ENCODE results near the gene NECTIN4.

NECTIN4 gene

DNA sequence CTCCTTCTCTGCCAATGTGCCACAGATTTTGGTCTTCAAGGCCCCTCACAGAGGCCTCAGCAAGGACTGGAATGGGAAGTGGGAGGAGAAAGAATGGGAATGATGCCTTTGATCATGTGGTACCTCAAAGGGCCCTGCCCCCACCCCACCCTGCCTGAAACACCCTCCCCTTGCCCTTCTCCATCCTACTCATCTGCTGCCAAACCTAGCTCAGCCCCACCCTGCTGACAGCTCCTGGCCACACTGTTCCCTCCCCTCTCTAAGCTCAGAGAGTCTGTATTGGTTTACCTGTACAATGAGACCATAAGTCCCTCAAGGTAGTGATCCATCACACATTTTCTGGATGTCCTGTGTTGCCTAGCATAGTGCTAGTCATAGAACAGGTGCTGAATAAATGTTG lies 12.9 kb downstream of the NECTIN4 start:
- TF ChIP-seq CTCF (IDR thresholded peaks at IDR 0.05; ENCODE audit: low read depth, low read length): no peak
- no peak overlapping the region for H3K4me3 ChIP-seq (replicated peaks in 1 of 2; ENCODE audit: low read depth in 2 of 2, low read length in 2 of 2)

GRCh38 chr1:161074676-161075368 lies 14.5 kb downstream of the NECTIN4 start:
- TF ChIP-seq CTCF (IDR thresholded peaks at IDR 0.05; ENCODE audit: low read depth, low read length): no peak
- H3K4me3 ChIP-seq (replicated peaks in 1 of 2; ENCODE audit: low read depth in 2 of 2, low read length in 2 of 2): no peak overlapping the region
- no peak for DNase-seq (ENCODE audit: low read depth in 2 of 2)

More for the DNA sequence above, 12.9 kb downstream of the NECTIN4 start:
- no peak for DNase-seq (ENCODE audit: low read depth in 2 of 2)

- no peak overlapping the region for H3K4me3 ChIP-seq (replicated peaks in 1 of 2; ENCODE audit: low read depth in 2 of 2, low read length in 2 of 2)
Observed at GRCh38 chr1:161073474-161074121, 15.8 kb downstream of the NECTIN4 start.

GRCh38 chr1:161072751-161073449 lies 16.5 kb downstream of the NECTIN4 start:
- TF ChIP-seq CTCF (IDR thresholded peaks at IDR 0.05; ENCODE audit: low read depth, low read length): no peak
- no peak for DNase-seq (ENCODE audit: low read depth in 2 of 2)
- no peak overlapping the region for H3K4me3 ChIP-seq (replicated peaks in 1 of 2; ENCODE audit: low read depth in 2 of 2, low read length in 2 of 2)

More at GRCh38 chr1:161073474-161074121, 15.8 kb downstream of the NECTIN4 start:
- TF ChIP-seq CTCF (IDR thresholded peaks at IDR 0.05; ENCODE audit: low read depth, low read length): no peak
- DNase-seq (ENCODE audit: low read depth in 2 of 2): no peak

- TF ChIP-seq CTCF (IDR thresholded peaks at IDR 0.05; ENCODE audit: low read depth, low read length): peak; percentile 71
- no peak overlapping the region for H3K4me3 ChIP-seq (replicated peaks in 1 of 2; ENCODE audit: low read depth in 2 of 2, low read length in 2 of 2)
- DNase-seq (ENCODE audit: low read depth in 2 of 2): peak; percentile 66 to 72
Observed at GRCh38 chr1:161071886-161072371, 17.4 kb downstream of the NECTIN4 start.

DNA sequence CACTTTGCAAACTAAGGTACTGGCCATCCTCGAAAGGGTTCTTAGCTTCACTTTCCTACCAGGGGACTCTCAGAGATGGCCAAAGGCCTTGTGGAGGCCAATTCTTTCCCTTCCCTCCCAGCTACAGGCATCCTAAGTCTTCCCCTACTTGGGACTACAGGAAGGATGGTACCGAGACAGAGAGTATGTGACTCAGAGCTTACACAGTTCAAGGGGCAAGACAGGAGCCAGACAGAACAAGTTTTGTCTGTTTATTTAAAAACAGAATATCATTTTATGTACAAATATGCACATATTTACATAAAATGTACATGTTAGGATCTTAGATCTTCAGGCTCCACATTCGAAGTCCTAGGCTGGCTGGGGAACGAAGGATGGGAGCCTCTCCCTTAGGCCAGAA lies 18.6 kb downstream of the NECTIN4 start:
- DNase-seq (ENCODE audit: low read depth in 2 of 2): peak in 1 of 2 donors; percentile 47
- no peak for TF ChIP-seq CTCF (IDR thresholded peaks at IDR 0.05; ENCODE audit: low read depth, low read length)
- H3K4me3 ChIP-seq (replicated peaks in 1 of 2; ENCODE audit: low read depth in 2 of 2, low read length in 2 of 2): no peak overlapping the region

Measured in cardiac fibroblast (primary cell).